ENCODE data around the gene PRMT2. TPM values are rescaled to one million over a fixed set of nuclear protein-coding genes. Genes with fewer than 3 reads are reported as not detected.

PRMT2 gene
- total RNA-seq, 2 experiments from 2014 or later = 54.4 to 58.2 TPM

GRCh38 chr21:46597896-46598343, 37.6 kb upstream of the PRMT2 start:
- ATAC-seq (no peak), DNase-seq (no peak)
- peaks cover 2% of the 10 kb centered on the region for H3K36me3 Mint-ChIP-seq (ENCODE audit: low read depth)
- TF ChIP-seq CTCF (IDR thresholded peaks at IDR 0.05) = no peak
- H3K9me3 Mint-ChIP-seq = peaks cover 12% of the 10 kb centered on the region
- POLR2A ChIA-PET = interaction anchor here (1.2 to 1.5 kb wide), 2 partner anchors 8 to 19 kb away, joined by 3 to 5 read pairs; no protein-coding TSS in a partner anchor
- H3K27me3 Mint-ChIP-seq = no peaks in the 10 kb centered on the region
- CTCF ChIA-PET = no interaction called here
- H3K27ac Mint-ChIP-seq = no peak overlapping the region
- no peak overlapping the region for H3K4me3 Mint-ChIP-seq
- intact Hi-C loops (cut with micrococcal nuclease) = no loop called here
- H3K4me1 Mint-ChIP-seq (ENCODE audit: low read depth) = peaks cover 19% of the 10 kb centered on the region

DNA sequence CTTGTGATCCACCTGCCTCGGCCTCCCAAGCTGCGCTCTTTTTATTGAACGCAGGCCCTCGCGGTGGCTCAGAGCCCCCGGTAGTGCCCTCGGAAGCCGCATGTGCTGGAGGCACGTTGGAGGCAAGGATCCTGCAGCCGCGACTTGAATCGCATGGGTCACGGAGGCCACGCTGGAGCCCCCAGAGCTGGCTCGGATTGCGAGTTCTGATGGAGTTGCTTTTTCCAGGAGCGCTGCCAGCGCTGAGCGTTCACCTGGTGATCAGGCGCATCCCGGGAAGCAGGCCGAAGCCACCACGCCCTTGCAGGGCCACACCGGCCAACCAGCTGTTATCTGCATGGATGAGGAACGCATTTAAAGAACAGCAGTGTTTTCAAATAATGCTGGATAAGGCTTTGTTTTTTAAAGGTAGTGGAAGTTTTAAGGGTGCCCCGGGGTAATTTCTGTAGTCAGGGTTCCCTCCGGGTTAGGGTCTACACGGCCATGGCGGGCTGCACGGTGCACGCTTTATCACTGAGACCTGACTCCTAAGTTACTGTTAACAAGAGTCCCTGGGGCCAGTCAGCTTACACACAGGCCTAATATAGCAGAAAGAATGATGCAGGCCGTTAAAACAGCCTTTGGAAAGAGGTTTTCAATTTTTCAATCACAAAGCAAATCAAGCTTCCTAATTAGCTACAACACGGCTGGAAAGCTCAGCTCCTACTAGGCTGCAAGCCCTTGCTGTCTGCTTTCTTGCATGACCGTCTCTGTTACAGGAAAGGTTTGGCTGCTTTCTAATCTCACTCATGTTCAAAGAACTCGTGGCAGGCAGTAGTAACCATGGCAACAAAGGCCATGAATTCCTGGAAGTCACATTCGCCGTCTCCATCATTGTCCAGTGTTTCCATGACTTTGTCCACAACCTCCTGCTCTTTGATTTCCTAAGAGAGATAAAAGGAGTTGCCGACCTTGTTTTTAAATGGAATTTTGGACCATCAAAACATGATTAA, 36.6 kb upstream of the PRMT2 start:
- Mint-ChIP-seq H3K36me3 (ENCODE audit: low read depth) (peaks cover under 1% of the 10 kb centered on the region), H3K27ac (no peak overlapping the region), H3K9me3 (peaks cover 6% of the 10 kb centered on the region), H3K27me3 (no peaks in the 10 kb centered on the region), H3K4me3 (no peak overlapping the region), H3K4me1 (ENCODE audit: low read depth) (peaks cover 19% of the 10 kb centered on the region)
- DNase-seq (no peak), ATAC-seq (no peak)
- TF ChIP-seq CTCF (IDR thresholded peaks at IDR 0.05) = no peak
- CTCF ChIA-PET = interaction anchor here (1.0 to 1.1 kb wide), 2 partner anchors 15 to 98 kb away, joined by 3 read pairs; no protein-coding TSS in a partner anchor
- intact Hi-C loops (cut with micrococcal nuclease) = no loop called here
- POLR2A ChIA-PET = interaction anchor here (1.2 kb wide), 1 partner anchor 20 kb away, joined by 3 read pairs; no protein-coding TSS in a partner anchor

DNA sequence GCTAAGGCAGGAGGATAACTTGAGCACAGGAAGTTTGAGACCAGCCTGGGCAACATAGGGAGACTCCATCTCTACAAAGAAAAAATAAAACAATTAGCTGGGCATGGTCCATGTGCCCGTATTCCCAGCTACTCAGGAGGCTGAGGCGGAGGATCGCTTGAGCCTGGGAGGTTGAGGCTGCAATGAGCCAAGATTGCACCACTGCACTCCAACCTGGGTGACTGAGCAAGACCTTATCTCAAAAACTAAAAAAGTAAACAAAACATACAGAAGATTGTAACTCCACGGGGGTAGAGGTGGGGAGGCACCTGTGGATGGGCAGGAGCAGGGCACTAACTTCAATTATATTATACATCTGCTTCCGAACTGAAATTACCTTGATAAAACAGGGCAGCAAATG, 35.2 kb upstream of the PRMT2 start:
- POLR2A ChIA-PET = no interaction called here
- Mint-ChIP-seq H3K27me3 (no peaks in the 10 kb centered on the region), H3K4me1 (ENCODE audit: low read depth) (peaks cover 27% of the 10 kb centered on the region), H3K27ac (no peak overlapping the region), H3K36me3 (ENCODE audit: low read depth) (no peaks in the 10 kb centered on the region), H3K4me3 (no peak overlapping the region), H3K9me3 (no peaks in the 10 kb centered on the region)
- ATAC-seq = no peak
- no peak for DNase-seq
- no peak for TF ChIP-seq CTCF (IDR thresholded peaks at IDR 0.05)
- intact Hi-C loops (cut with micrococcal nuclease) = no loop called here
- CTCF ChIA-PET = no interaction called here

GRCh38 chr21:46600978-46601377, 34.5 kb upstream of the PRMT2 start:
- Mint-ChIP-seq H3K27me3 (no peaks in the 10 kb centered on the region), H3K36me3 (ENCODE audit: low read depth) (no peaks in the 10 kb centered on the region), H3K4me3 (no peak overlapping the region), H3K4me1 (ENCODE audit: low read depth) (peaks cover 34% of the 10 kb centered on the region), H3K9me3 (no peaks in the 10 kb centered on the region), H3K27ac (no peak overlapping the region)
- intact Hi-C loops (cut with micrococcal nuclease) = no loop called here
- POLR2A ChIA-PET = no interaction called here
- DNase-seq (no peak), ATAC-seq (no peak)
- no peak for TF ChIP-seq CTCF (IDR thresholded peaks at IDR 0.05)
- CTCF ChIA-PET = no interaction called here

- Mint-ChIP-seq H3K4me1 (ENCODE audit: low read depth) (peaks cover 53% of the 10 kb centered on the region), H3K36me3 (ENCODE audit: low read depth) (no peaks in the 10 kb centered on the region)
- no peak for ATAC-seq
These were observed 32.2 kb upstream of the PRMT2 start for GRCh38 chr21:46603228-46603627.

More at GRCh38 chr21:46603228-46603627, 32.2 kb upstream of the PRMT2 start:
- POLR2A ChIA-PET = interaction anchor here (1.4 kb wide), 1 partner anchor 44 kb away, joined by 4 read pairs; no protein-coding TSS in a partner anchor
- Mint-ChIP-seq H3K27me3 (no peaks in the 10 kb centered on the region), H3K9me3 (no peaks in the 10 kb centered on the region), H3K27ac (no peak overlapping the region), H3K4me3 (no peak overlapping the region)
- TF ChIP-seq CTCF (IDR thresholded peaks at IDR 0.05) = no peak
- CTCF ChIA-PET = interaction anchor here (1.1 to 1.5 kb wide), 2 partner anchors 13 to 37 kb away, joined by 3 read pairs; no protein-coding TSS in a partner anchor
- DNase-seq = no peak
- intact Hi-C loops (cut with micrococcal nuclease) = no loop called here
